CD4-positive, alpha-beta T cell treated with Interleukin-15 for 4 hours (primary cell): ENCODE results near the gene RFK.
A peak's percentile ranks its signal among the peaks of the same experiment; 100 is the strongest.

ENCODE experiments used
- DNase-seq: peaks from one replicate; pipeline ENCODE4 v3.0.0-alpha.2; 2020; ENCODE audit warnings: low spot score

Gene RFK

GRCh38 chr9:76412638-76413037 is 18.4 kb upstream of the RFK start:
- no peak for DNase-seq

DNA sequence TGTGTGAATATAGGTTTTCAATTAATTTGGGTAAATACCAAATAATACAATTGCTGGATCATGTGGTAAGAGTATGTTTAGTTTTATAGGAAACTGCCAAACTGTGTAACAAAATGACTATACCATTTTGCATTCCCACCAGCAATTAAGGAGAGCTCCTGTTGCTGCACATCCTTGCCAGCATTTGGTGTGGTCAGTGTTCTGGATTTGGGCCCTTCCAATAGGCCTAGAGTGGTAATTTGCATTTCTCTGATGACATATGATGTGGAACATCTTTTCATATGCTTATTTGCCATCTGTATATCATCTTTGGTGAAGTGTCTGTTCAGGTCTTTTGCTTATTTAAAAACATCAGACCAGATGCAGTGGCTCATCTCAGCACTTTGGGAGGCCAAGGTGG is 11.6 kb upstream of the RFK start:
- DNase-seq, result no peak

DNA sequence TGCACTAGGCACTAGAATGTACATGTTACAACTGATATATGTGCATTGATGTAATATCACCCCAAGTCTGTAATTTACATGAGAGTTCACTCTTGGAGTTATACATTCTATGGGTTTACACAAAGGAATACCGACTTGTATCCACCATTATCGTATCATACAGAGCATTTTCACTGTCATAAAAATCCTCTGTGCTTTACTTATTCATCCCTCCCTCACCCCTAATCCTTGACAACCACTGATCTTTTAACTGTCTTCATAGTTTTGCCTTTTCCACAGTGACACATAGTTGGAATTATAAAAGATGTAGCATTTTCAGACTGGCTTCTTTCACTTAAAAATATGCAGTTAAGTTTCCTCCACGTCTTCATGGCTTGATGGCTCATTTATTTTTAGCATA is 11.1 kb upstream of the RFK start:
- DNase-seq, result no peak

DNA sequence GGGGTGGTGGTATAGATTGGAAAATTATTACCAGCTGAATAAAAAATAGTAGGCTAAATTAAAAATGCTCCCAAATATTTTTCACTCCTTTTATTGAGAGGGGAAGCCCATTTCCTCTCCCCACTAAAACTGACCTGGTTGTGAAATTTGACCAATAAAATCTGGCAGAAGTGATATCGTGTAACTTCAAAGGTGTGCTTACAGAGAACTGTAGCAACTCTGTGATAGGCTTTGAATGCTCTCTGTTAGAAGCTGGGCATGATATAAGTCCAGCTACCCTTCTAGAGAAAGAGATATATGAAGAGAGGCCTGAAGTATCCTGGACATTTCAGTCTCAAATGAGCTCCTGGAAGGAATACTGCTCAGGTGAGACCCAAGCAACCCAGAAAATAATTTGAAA is 10.2 kb upstream of the RFK start:
- DNase-seq, result no peak

GRCh38 chr9:76403352-76403751 is 9.1 kb upstream of the RFK start:
- peak; percentile 66 for DNase-seq

GRCh38 chr9:76401580-76402354 is 7.5 kb upstream of the RFK start:
- no peak for DNase-seq

GRCh38 chr9:76401176-76401575 is 7.0 kb upstream of the RFK start:
- DNase-seq, result no peak

- peak; percentile 7 for DNase-seq
These were observed 6.4 kb upstream of the RFK start for GRCh38 chr9:76400534-76401096.

DNA sequence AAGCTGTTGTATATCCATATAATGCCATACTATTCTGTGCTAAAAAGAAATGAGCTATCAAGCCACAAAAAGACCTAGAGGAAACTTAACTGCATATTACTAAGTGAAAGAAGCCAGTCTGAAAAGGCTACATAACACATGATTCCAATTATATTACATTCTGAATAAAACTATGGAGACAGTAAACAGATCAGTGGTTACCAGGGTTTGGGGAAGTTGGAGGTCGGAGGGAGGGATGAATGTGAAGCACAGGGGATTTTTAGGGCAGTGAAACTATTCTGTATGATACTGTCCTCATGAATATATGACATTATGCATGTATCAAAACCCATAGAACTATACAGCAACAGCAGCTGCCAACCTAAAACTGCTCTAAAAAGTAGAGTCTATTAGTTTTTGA is 5.6 kb upstream of the RFK start:
- no peak for DNase-seq

DNA sequence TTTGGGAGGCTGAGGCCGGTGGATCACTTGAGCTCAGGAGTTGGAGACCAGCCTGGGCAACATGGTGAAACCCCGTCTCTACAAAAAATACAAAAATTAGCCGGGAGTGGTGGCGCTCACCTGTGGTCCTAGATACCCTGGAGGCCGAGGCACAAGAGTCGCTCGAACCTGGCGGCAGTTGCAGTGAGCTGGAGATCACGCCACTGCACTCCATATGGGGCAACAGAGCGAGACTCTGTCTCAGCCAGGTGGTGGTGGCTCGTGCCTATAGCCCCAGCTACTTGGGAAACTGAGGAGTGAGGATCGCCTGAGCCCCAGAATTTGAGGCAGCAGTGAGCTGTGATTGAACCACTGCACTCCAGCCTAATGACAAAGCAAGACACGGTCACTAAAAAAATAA is 2.4 kb upstream of the RFK start:
- DNase-seq, result no peak

DNA sequence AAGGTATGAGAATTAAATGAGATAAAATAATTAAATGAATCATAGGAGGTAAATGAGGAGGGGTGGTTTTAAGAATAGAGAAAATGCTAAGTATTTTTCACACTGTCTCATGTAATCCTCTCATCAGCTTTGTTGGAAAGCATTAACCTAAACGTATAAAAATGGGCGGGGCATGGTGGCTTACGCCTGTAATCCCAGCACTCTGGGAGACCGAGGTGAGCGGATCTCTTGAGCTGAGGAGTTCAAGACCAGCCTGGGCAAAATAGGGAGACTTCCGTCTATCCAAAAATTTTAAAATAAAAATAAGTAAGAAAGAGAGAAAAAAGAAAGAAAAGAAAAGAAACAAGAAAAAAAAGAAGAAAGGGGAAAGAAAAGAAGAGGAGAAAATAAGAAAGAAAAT is 1.9 kb upstream of the RFK start:
- DNase-seq, result no peak

DNA sequence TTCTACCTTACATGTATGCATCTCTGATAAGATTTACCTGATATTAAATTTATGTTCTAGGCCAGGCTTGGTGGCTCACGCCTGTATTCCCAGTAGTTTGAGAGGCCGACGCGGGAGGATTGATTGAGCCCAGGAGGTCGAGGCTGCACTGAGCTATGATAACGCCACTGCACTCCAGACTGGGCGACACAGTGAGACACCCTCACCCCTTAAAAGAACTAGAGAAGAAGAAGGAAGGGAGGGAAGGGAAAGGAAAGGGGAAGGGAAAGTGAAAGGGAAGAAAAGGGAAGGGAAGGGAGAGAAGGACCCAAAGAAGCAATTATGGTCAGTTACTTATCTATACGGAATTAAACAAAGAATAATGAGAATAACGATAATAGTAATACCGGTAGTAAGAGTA is 1.2 kb upstream of the RFK start:
- DNase-seq, result no peak

GRCh38 chr9:76394960-76395252 is 680 bp upstream of the RFK start:
- DNase-seq, result peak; percentile 58

GRCh38 chr9:76390656-76391055 is 3.6 kb downstream of the RFK start:
- DNase-seq, result no peak

DNA sequence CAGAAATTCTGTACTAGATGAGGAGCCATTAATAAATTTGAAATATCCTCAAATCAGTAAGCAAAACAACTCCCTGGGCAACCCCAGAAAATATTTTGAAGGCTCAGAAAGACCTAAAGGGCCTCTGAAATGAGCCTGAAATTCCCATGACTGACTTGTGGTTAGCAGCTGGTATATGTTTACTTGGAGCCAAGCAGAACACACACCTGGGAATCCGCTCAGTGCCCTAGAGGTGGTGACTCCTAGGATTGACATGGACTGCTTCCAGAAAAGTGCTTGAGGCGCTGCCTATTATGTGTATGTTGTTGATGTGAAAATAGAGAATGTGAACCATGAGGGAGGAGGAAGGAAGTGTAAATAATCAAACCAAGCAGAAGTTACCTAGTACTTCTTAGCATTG is 14.7 kb downstream of the RFK start:
- DNase-seq, result no peak

DNA sequence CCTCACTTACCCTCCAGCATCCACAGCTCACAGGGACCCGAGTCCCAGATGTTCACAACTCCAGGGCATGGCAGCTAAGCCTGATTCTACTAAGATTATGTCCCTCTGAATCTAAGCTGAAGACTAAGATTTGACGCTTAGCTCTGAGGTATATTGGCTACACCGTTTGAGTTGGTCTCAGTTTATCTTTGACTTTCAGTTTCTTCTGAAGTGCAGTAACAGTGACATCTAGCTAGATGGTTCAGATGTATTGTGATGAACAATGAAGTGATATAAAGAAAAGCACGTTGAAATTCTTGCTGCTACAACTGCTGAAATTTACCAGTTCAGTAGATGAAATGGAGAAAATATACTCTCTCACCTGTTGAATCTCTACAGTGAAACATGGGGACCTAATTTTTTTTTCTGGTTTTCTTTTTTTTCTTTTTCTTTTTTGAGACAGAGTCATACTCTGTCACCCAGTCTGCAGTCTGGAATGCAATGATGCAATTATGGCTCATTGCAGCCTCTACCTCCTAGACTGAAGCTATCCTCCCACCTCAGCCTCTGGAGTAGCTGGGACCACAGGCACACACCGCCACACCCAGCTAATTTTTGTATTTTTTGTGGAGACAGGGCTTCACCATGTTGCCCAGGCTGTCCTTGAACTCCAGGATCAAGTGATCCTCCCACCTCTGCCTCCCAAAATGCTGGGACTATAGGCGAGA is 15.7 kb downstream of the RFK start:
- DNase-seq, result no peak

DNA sequence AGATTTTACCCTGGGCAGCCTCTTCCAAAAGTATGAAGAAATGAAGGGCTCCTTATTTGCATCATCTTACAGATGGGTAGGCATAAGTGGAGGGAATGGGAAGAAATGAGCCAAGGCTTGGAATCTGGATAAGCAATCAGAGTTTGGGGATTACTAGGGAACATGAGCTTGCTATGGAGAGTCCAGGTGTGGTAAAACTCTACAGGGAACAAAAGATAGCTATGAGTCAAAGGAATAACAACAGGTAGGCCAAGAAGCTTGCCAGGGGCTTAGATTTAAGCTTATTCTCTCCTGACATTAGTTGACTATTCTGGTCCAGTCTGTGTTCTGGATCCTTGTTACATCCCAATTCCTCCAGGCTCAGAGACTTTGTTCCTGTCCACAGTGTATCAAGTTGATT is 16.4 kb downstream of the RFK start:
- no peak for DNase-seq

DNA sequence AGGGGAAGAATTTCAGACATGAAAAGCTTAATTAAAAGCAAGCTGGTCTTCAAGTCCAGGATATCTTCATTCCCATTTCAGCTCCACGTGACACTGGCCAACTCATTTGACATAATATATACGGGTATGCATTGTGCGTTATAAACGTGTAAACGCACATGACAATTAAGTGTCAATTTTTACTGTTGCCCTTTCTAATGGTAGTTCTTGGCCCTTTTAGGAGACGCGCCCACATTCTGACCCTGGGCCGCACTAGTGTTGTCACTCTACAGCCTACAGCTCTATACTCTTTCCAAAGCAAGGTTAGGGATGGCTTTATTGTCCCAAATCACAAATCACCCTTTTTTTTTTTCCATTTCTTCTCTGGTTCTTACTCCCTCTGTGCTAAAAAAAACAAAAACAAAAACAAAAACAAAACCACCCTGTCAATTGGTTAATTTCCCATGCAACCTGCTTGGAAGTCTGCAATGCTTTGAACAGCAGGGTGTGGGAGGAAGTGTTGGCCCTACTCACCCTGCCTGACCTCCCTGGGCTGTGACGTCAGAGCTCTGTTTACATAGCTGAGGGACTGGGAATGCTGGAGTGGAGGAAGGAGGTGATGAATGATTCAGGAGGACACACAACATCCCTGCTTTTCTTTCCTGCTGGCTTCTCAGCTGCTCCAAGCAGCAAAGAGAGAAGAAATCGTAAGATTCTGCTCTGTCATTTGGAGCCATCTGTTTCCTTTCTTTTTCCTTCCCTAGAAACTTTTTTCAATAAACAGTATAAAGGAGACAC is 19.3 kb downstream of the RFK start:
- DNase-seq, result no peak

- no peak for DNase-seq
These were observed 20.3 kb downstream of the RFK start for GRCh38 chr9:76373784-76374474.

- no peak for DNase-seq
These were observed 20.9 kb downstream of the RFK start for GRCh38 chr9:76373173-76373783.

GRCh38 chr9:76372336-76372735 is 21.9 kb downstream of the RFK start:
- DNase-seq, result no peak

GRCh38 chr9:76371901-76372300 is 22.3 kb downstream of the RFK start:
- DNase-seq, result no peak
